A549 (cell line): ENCODE data around the gene DHRS12. TPM values are rescaled to one million over a fixed set of nuclear protein-coding genes. Genes with fewer than 3 reads are reported as not detected.

Source experiments
- ATAC-seq, 2 experiments: fragments of 200-7000 bp in 1 of 2; fragments of >200 bp in 1 of 2; cut with Nextera tagmentation in 1 of 2; cut with Tn5 transposase in 1 of 2; 3 replicates each; pipeline versions ENCODE4 v1.8.0 to v1.9.1; 2018 to 2020; ENCODE audit warnings: mild to moderate bottlenecking in 1 of 2, moderate library complexity in 1 of 2
- CTCF ChIA-PET: fragments of 300-600 bp; sonication (Branson Sonifier 250); formaldehyde crosslinking; extraction: SDS; loops from one replicate; lab custom pipeline; 2021; ENCODE audit warnings: antibody characterized with exemption, inconsistent platforms; lab: Yijun Ruan, JAX
- POLR2A ChIA-PET: fragments of 350-600 bp; formaldehyde crosslinking; extraction: SDS; loops from one replicate; lab custom pipeline; 2021; ENCODE audit warnings: antibody characterized with exemption, inconsistent platforms; lab: Yijun Ruan, JAX
- DNase-seq, 2 experiments: peaks; one replicate each; pipeline versions ENCODE4 v3.0.0 to v3.0.0-alpha.2; 2011 to 2016; ENCODE audit warnings: low read depth in 1 of 2, low spot score in 1 of 2
- FAIRE-seq: peaks from 2 replicates; lab custom pipeline; 2011; peaks lifted over from hg19 to GRCh38; lab: Jason Lieb, UNC
- H3K27ac ChIP-seq, 2 experiments: fragments of >200 bp; sonication (Bioruptor Twin); formaldehyde crosslinking; 3 replicates each; pipeline ENCODE4 v1.5.1; 2016 to 2017
- H3K4me1 ChIP-seq: fragments of >200 bp; sonication (Bioruptor Twin); formaldehyde crosslinking; 3 replicates; pipeline ENCODE4 v1.6.1; 2016
- H3K4me2 ChIP-seq: fragments of >200 bp; sonication (Bioruptor Twin); formaldehyde crosslinking; 3 replicates; pipeline ENCODE4 v1.6.1; 2016
- H3K4me3 ChIP-seq: fragments of >200 bp; sonication (Bioruptor Twin); formaldehyde crosslinking; 3 replicates; pipeline ENCODE4 v1.5.1; 2016
- H3K9me3 ChIP-seq: fragments of >200 bp; sonication (Bioruptor Twin); formaldehyde crosslinking; 3 replicates; pipeline ENCODE4 v1.6.1; 2016
- BHLHE40 ChIP-seq: IDR thresholded peaks from 2 replicates; pipeline ENCODE4 v1.6.1; 2012; ENCODE audit warnings: low read depth, low read length, inconsistent platforms
- CBX2 ChIP-seq: fragments of 200-600 bp; sonication (generic); IDR thresholded peaks from 2 replicates; pipeline ENCODE4 v1.6.1; 2016; ENCODE audit warnings: low read depth, mild to moderate bottlenecking, borderline replicate concordance
- CEBPB ChIP-seq, 2 experiments: fragments of >200 bp in 1 of 2; sonication (Bioruptor Twin) in 1 of 2; formaldehyde crosslinking in 1 of 2; IDR thresholded peaks; 2 replicates each; pipeline ENCODE4 v1.6.1; 2012 to 2016
- CHD4 ChIP-seq: fragments of 200-600 bp; sonication (generic); IDR thresholded peaks from 2 replicates; pipeline ENCODE4 v1.6.1; 2016; ENCODE audit warnings: antibody characterized with exemption, mild to moderate bottlenecking, borderline replicate concordance
- ELK1 ChIP-seq: fragments of 150-350 bp; IDR thresholded peaks from 2 replicates; pipeline ENCODE4 v1.6.1; 2014; ENCODE audit warnings: low read depth, mild to moderate bottlenecking, low read length
- EP300 ChIP-seq, 2 experiments: fragments of >200 bp; sonication (Bioruptor Twin); formaldehyde crosslinking; IDR thresholded peaks; 2 replicates in 1 of 2; 3 replicates in 1 of 2; pipeline ENCODE4 v1.6.1; 2016 to 2017
- FOSL2 ChIP-seq, 2 experiments: fragments of 450-650 bp in 1 of 2; fragments of >200 bp in 1 of 2; sonication (Bioruptor Twin) in 1 of 2; formaldehyde crosslinking; IDR thresholded peaks; 2 replicates each; pipeline versions ENCODE4 v1.5.0 to v1.6.1; 2016 to 2020; ENCODE audit warnings: mild to moderate bottlenecking in 1 of 2, moderate library complexity in 1 of 2
- HES2 ChIP-seq: fragments of >200 bp; sonication (Bioruptor Twin); formaldehyde crosslinking; IDR thresholded peaks from 2 replicates; pipeline ENCODE4 v1.6.1; 2016
- KDM1A ChIP-seq: fragments of 200-600 bp; sonication (generic); IDR thresholded peaks from 2 replicates; pipeline ENCODE4 v1.6.1; 2016; ENCODE audit warnings: low read depth, mild to moderate bottlenecking
- MAX ChIP-seq: IDR thresholded peaks from 2 replicates; pipeline ENCODE4 v1.6.1; 2012
- NFE2L2 ChIP-seq: fragments of 150-350 bp; conservative IDR thresholded peaks from 2 replicates; pipeline ENCODE4 v1.6.1; 2014; ENCODE audit warnings: low read length
- PHF8 ChIP-seq: fragments of 200-600 bp; sonication (generic); IDR thresholded peaks from 2 replicates; pipeline ENCODE4 v1.6.1; 2016; ENCODE audit warnings: low read depth, mild to moderate bottlenecking, antibody characterized with exemption, moderate library complexity, borderline replicate concordance
- POLR2AphosphoS2 ChIP-seq: conservative IDR thresholded peaks from 2 replicates; pipeline ENCODE4 v1.6.1; 2012; ENCODE audit warnings: low read length, improper control_type of control experiment, inconsistent platforms
- REST ChIP-seq: fragments of 200-600 bp; sonication (generic); IDR thresholded peaks from 2 replicates; pipeline ENCODE4 v1.6.1; 2016; ENCODE audit warnings: antibody characterized with exemption, mild to moderate bottlenecking, moderate library complexity
- SREBF2 ChIP-seq: fragments of 450-650 bp; IDR thresholded peaks from 2 replicates; pipeline ENCODE4 v1.6.1; 2014; ENCODE audit warnings: mild to moderate bottlenecking, moderate library complexity
- TP53 ChIP-seq: fragments of 250-450 bp; sonication (Bioruptor Pico); IDR thresholded peaks from 2 replicates; pipeline ENCODE4 v1.5.0; 2021; ENCODE audit warnings: mild to moderate bottlenecking, moderate library complexity
- ZC3H11A ChIP-seq: fragments of 450-650 bp; IDR thresholded peaks from 2 replicates; pipeline ENCODE4 v1.6.1; 2014; ENCODE audit warnings: antibody characterized with exemption, mild to moderate bottlenecking
- ZNF302 ChIP-seq: fragments of 250-450 bp; sonication (Bioruptor Pico); IDR thresholded peaks from 2 replicates; pipeline ENCODE4 v1.9.0; 2021; ENCODE audit warnings: inconsistent platforms, mild to moderate bottlenecking, moderate library complexity
- WGBS: methylation state at CpG from one replicate; pipeline ENCODE4 v1.1.6; 2017; ENCODE audit errors: missing lambda C conversion rate; 5-methylcytosine and 5-hydroxymethylcytosine counted together
- polyA plus RNA-seq, 4 experiments: library from polyadenylated mRNA; depleted of rRNA in 3 of 4; stranded (reverse); fragments of >200 nt; fragmentation: RNase III in 1 of 4; extraction: RNeasy Plus Mini Kit Qiagen cat#74134 plus additional on column Dnase treatment in 1 of 4; gene quantifications; 2 replicates in 3 of 4; 3 replicates in 1 of 4; pipeline ENCODE4 v1.2.3, GENCODE V29; 2011 to 2017

DHRS12 gene
- polyA plus RNA-seq, 2 of the 4 experiments (the other 2 are of a cell fraction): 4.2 to 7.5 TPM

GRCh38 chr13:51764184-51765141, 39.5 kb downstream of the DHRS12 start:
- Histone ChIP-seq H3K4me3 (no peak overlapping the region), H3K27ac (peak overlapping the region; percentile 40 to 57; a peak in 4 of 6 replicates), H3K4me1 (peaks cover 16% of the 10 kb centered on the region), H3K9me3 (no peaks in the 10 kb centered on the region), H3K4me2 (peak overlapping the region; percentile 44)
- WGBS: 59% methylated on average over 12 of the region's 12 CpGs
- ATAC-seq (peak; percentile 74 to 81), DNase-seq (peak; percentile 4 to 42), FAIRE-seq (no peak)
- no peak for TF ChIP-seq FOSL2 (IDR thresholded peaks at IDR 0.05)
- TF ChIP-seq FOSL2 (CRISPR knock-in tag; IDR thresholded peaks at IDR 0.05): peak; percentile 31; the same call in 1 of the 2 replicates
- TF ChIP-seq KDM1A: no peak
- no peak for TF ChIP-seq CHD4
- ChIA-PET POLR2A (interaction anchor here (2.0 kb wide), 1 partner anchor 311 kb away, joined by 11 read pairs; the partner anchor contains the start of gene INTS6), CTCF (interaction anchor here (0.9 to 1.6 kb wide), 3 partner anchors 17 to 332 kb away, joined by 3 to 4 read pairs (median 3); no protein-coding TSS in a partner anchor)

GRCh38 chr13:51763486-51763885, 40.5 kb downstream of the DHRS12 start:
- FAIRE-seq: no peak
- POLR2A ChIA-PET: interaction anchor here (2.0 kb wide), 1 partner anchor 311 kb away, joined by 11 read pairs; the partner anchor contains the start of gene INTS6

More at GRCh38 chr13:51763486-51763885, 40.5 kb downstream of the DHRS12 start:
- no peak for ATAC-seq
- Histone ChIP-seq H3K9me3 (no peaks in the 10 kb centered on the region), H3K27ac (no peak overlapping the region; a peak in 1 of 6 replicates), H3K4me1 (peaks cover 16% of the 10 kb centered on the region), H3K4me3 (no peak overlapping the region), H3K4me2 (no peak overlapping the region)
- CTCF ChIA-PET: interaction anchor here (0.9 to 1.6 kb wide), 2 partner anchors 18 to 331 kb away, joined by 3 read pairs; no protein-coding TSS in a partner anchor
- TF ChIP-seq CBX2 (no peak), ZC3H11A (no peak), NFE2L2 (no peak), REST (no peak), MAX (no peak), TP53 (CRISPR knock-in tag) (no peak), EP300 (IDR thresholded peaks at IDR 0.05) (no peak), POLR2AphosphoS2 (no peak), HES2 (no peak), ELK1 (no peak), ZNF302 (CRISPR knock-in tag) (no peak), PHF8 (no peak), CEBPB (IDR thresholded peaks at IDR 0.05) (no peak), BHLHE40 (no peak), SREBF2 (no peak)
- no peak for DNase-seq
- 91% methylated on average over 2 of the region's 2 CpGs for WGBS
